AG09319 (cell line): ENCODE data around the gene ACTBL2.
A peak's percentile ranks its signal among the peaks of the same experiment; 100 is the strongest.

ENCODE experiments used
- DNase-seq: peaks from one replicate; pipeline ENCODE4 v3.0.0-alpha.2; 2010; ENCODE audit warnings: low read depth; ENCODE audit errors: extremely low read depth
- CTCF ChIP-seq: IDR thresholded peaks from 2 replicates; pipeline ENCODE4 v1.5.1; 2011; ENCODE audit warnings: low read depth, mild to moderate bottlenecking, inconsistent platforms, low read length, moderate library complexity

The ACTBL2 gene

GRCh38 chr5:57436586-57436985 is 46.0 kb downstream of the ACTBL2 start:
- TF ChIP-seq CTCF: no peak
- DNase-seq: no peak

GRCh38 chr5:57435701-57436134 is 46.9 kb downstream of the ACTBL2 start:
- peak; percentile 24 for DNase-seq

GRCh38 chr5:57434683-57435082 is 47.9 kb downstream of the ACTBL2 start:
- DNase-seq: no peak
- TF ChIP-seq CTCF: no peak

More at GRCh38 chr5:57435701-57436134, 46.9 kb downstream of the ACTBL2 start:
- TF ChIP-seq CTCF: no peak

GRCh38 chr5:57434227-57434640 is 48.4 kb downstream of the ACTBL2 start:
- no peak for TF ChIP-seq CTCF
- no peak for DNase-seq

- no peak for TF ChIP-seq CTCF
- no peak for DNase-seq
Observed at GRCh38 chr5:57432876-57433275, 49.7 kb downstream of the ACTBL2 start.

- no peak for DNase-seq
- no peak for TF ChIP-seq CTCF
Observed at GRCh38 chr5:57431759-57432158, 50.9 kb downstream of the ACTBL2 start.
